Erythroblast (primary cell): ENCODE data around the gene NHP2.

Source experiments
- DNase-seq, 2 experiments: peaks; one replicate each; lab custom pipeline; 2025; lab: John Stamatoyannopoulos, UW
- GATA1 ChIP-seq: IDR thresholded peaks from 2 replicates; pipeline ENCODE4 v1.6.1; 2011; ENCODE audit warnings: low read depth, mild to moderate bottlenecking, control low read depth, low read length, moderate library complexity
- POLR2A ChIP-seq: IDR thresholded peaks from 2 replicates; pipeline ENCODE4 v1.6.1; 2011; ENCODE audit warnings: mild to moderate bottlenecking, low read length

The NHP2 gene

DNA sequence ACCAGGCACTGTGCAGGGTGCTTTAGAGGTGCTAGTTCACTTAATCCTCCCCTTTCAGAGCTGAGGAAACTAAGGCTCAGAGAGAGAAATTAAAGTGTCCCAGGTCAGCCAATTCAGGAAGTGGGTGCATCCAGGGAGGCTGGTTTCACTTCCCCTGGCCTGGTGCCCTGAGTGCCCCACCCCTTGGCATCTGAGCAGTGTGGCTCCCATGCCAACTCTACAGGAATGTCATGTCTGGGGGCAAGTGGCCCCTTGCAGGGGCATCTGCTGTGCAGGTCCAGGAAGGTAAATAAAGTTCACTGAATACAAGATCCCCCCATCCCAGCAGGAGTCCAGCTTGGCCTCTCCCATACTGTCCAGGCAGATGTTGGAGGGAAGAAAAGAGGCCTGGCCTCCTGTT lies 44.7 kb downstream of the NHP2 start:
- DNase-seq: no peak
- TF ChIP-seq GATA1: no peak

GRCh38 chr5:178108446-178108845 lies 45.2 kb downstream of the NHP2 start:
- no peak for DNase-seq
- TF ChIP-seq GATA1: no peak
- TF ChIP-seq POLR2A: no peak

DNA sequence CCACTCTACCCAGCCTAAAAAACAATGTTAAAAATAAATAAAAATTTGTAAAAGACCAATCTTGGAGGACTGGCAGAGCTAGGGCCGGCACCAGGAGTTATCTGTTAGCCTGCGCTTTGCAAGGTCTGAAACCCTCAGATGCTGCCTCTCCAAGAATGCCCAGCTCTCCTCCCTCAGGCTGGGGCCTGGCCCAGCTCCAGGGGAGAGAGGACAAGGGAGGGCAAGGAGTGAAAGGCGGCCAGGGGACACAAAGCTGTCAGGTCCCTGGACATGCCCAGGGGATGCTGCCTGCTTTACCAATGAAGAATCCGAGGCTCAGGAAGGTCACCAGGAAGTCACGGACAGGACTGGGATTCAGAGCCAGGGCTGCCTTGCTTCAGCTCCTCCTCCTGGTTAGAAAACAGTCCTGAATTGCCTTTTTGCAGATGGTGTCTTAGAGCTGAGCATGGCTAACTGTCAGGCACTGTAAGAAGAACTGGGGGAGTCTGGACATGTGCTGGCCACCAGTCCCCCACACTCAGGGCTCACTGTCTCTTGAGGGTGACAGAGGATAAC lies 45.9 kb downstream of the NHP2 start:
- no peak for DNase-seq
- TF ChIP-seq GATA1 (no peak), POLR2A (no peak)

GRCh38 chr5:178106556-178107239 lies 47.0 kb downstream of the NHP2 start:
- TF ChIP-seq GATA1 (no peak), POLR2A (no peak)
- no peak for DNase-seq

GRCh38 chr5:178106086-178106485 lies 47.6 kb downstream of the NHP2 start:
- DNase-seq: no peak
- no peak for TF ChIP-seq POLR2A
- no peak for TF ChIP-seq GATA1

DNA sequence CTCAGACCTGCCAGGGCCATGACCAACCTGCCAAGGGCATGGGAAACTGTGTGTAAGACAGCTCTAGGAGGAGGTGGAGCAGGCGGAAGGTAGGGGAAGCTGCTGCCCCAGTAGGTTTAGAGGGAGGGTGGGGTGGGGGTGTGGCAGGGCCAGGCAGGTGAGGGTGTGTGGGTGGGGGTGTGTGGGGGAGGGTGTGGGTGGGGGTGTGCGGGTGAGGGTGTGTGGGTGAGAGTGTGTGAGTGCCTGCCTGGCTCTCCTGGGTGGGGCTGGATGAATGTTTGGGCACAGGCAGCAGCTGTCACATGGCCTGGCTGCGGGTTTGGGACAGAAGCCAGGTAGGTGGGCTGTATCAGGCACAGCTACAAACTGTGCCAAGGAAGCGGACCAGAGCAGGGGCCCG lies 49.2 kb downstream of the NHP2 start:
- DNase-seq: no peak
- TF ChIP-seq GATA1 (no peak), POLR2A (no peak)

GRCh38 chr5:178103612-178104011 lies 50.1 kb downstream of the NHP2 start:
- no peak for DNase-seq
- no peak for TF ChIP-seq POLR2A
- no peak for TF ChIP-seq GATA1
